Stomach smooth muscle (tissue), 2 donors: ENCODE data around the gene TNFRSF13B.

Experiments
- H3K27ac ChIP-seq: one replicate; pipeline ENCODE4 v1.7.0; 2013; ENCODE audit warnings: mild to moderate bottlenecking, low read length, inconsistent platforms
- H3K27me3 ChIP-seq, 2 donors: one replicate each; pipeline ENCODE4 v1.7.0; 2013; ENCODE audit warnings: low read length in 2 of 2; ENCODE audit not compliant: insufficient read depth in 2 of 2, control insufficient read depth in 1 of 2
- H3K36me3 ChIP-seq, 2 donors: one replicate each; pipeline ENCODE4 v1.7.0; 2013; ENCODE audit warnings: low read length in 2 of 2; ENCODE audit not compliant: control insufficient read depth in 2 of 2, insufficient read depth in 2 of 2
- H3K4me1 ChIP-seq: one replicate; pipeline ENCODE4 v1.7.0; 2013; ENCODE audit warnings: low read length; ENCODE audit not compliant: control insufficient read depth, insufficient read depth
- H3K4me3 ChIP-seq, 2 donors: one replicate each; pipeline ENCODE4 v1.7.0; 2013; ENCODE audit warnings: low read length in 2 of 2
- H3K9ac ChIP-seq, 2 donors: one replicate each; pipeline ENCODE4 v1.7.0; 2013; ENCODE audit warnings: low read length in 2 of 2, mild to moderate bottlenecking in 1 of 2
- H3K9me3 ChIP-seq, 2 donors: one replicate each; pipeline ENCODE4 v1.7.0; 2013; ENCODE audit warnings: low read length in 2 of 2; ENCODE audit not compliant: control insufficient read depth in 2 of 2
- donor health status: healthy.
- donor health status: Pancreatic carcinoma.

Gene TNFRSF13B

DNA sequence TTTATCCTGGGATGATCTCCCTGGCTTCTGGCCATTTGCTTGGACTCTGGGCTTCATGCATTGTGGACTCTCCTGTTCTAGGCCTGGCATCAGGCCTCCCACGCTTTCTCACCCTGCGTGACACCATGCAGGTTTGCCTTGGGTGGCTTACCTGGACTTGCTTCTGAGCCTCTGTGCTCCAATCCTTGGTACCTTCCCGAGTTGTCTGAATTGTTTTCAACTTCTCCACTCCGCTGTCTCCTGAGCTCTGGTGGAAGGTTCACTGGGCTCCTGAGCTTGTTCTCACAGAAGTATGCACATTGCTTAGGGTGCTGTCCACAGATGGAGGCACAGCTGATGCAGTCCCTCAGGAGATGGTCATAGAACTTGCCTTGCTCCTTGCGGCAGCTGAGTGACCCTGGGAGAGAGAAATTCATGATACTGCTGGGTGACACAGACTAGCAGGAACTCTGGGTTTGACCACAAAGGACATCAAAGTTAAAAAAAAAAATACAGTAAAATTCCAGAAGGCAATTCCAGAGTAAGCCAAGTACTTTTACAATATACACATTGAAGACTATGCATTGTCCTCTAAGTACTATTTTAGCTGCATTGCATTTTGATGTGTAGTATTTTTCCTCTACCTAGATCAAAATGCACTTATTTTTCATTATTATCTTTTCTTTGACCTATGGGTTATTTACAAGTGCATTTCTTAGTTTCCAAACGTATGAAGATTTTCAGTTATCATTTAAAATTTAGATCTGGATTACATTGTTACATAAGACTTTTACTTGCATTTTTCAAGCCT lies 23.1 kb downstream of the TNFRSF13B start:
- Histone ChIP-seq H3K4me3 (no peak overlapping the region), H3K4me1 (no peaks in the 10 kb centered on the region), H3K27me3 (peaks cover 3 to 12% of the 10 kb centered on the region in 2 donors), H3K9ac (no peak overlapping the region), H3K27ac (no peak overlapping the region), H3K9me3 (peaks cover 0 to 14% of the 10 kb centered on the region in 2 donors), H3K36me3 (no peaks in the 10 kb centered on the region)

DNA sequence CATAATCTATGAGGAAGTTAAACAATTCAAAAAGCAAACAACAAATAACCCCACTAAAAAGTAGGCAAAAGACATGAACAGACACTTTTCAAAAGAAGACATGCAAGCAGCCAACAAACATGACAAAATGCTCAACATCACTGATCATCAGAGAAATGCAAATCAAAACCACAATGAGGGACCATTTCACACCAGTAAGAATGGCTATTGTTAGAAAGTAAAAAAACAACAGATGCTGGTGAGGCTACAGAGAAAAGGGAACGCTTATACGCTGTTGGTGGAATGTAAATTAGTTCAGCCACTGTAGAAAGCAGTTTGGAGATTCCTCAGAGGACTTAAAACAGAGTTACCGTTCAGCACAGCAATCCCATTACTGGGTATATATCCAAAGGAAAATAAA lies 24.4 kb downstream of the TNFRSF13B start:
- Histone ChIP-seq H3K27ac (no peak overlapping the region), H3K9ac (no peak overlapping the region), H3K4me3 (no peak overlapping the region), H3K9me3 (peaks cover 0 to 14% of the 10 kb centered on the region in 2 donors), H3K4me1 (no peaks in the 10 kb centered on the region), H3K36me3 (no peaks in the 10 kb centered on the region), H3K27me3 (peaks cover 3 to 15% of the 10 kb centered on the region in 2 donors)

DNA sequence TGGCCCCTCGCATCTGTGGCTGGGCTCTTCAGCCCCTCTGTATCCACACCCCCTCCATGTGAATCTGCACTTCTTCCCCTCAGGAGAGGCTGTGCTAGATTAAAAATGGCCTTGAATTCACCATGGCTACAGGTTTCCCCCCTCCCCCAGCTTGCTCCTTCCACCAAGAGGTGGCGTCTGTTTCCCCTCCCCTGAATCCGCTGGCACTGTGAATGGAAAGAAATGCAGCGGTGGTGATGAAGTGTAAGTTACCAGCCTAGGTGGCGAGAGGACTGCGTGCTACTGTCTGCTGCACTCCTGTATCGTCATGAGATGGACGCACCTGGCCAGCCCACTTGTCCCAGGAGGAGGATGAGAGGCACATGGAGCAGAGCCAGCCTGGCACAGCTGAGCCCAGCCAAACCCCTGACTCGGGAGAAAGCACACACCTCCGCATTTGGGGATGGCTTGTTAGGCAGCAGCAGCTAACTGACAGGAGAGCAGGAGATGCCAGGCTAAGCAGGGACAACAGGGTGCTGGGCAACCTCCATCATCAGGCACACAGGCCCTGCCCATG lies 26.2 kb downstream of the TNFRSF13B start:
- Histone ChIP-seq H3K9ac (no peak overlapping the region), H3K4me3 (no peak overlapping the region), H3K9me3 (peaks cover 0 to 14% of the 10 kb centered on the region in 2 donors), H3K27me3 (peaks cover 0 to 15% of the 10 kb centered on the region in 2 donors), H3K4me1 (no peaks in the 10 kb centered on the region), H3K27ac (no peak overlapping the region), H3K36me3 (no peaks in the 10 kb centered on the region)

DNA sequence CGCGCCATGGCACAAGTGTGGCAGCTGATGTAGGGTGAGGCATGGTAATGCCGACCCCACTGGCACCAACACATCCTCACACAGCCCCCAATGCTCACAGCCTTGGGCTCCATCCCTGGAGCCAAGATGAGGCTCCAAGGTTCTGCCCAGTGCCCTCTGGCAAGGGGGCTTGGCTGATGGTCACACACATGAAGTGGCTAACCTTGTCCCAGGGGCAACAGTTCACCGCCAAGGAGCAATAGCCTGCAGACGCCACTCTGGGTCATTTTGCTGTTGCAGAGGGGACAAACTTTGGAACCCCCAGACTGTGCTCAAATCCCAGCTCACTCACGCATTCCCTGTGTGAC lies 26.8 kb downstream of the TNFRSF13B start:
- Histone ChIP-seq H3K27ac (no peak overlapping the region), H3K9ac (no peak overlapping the region), H3K36me3 (no peaks in the 10 kb centered on the region)

DNA sequence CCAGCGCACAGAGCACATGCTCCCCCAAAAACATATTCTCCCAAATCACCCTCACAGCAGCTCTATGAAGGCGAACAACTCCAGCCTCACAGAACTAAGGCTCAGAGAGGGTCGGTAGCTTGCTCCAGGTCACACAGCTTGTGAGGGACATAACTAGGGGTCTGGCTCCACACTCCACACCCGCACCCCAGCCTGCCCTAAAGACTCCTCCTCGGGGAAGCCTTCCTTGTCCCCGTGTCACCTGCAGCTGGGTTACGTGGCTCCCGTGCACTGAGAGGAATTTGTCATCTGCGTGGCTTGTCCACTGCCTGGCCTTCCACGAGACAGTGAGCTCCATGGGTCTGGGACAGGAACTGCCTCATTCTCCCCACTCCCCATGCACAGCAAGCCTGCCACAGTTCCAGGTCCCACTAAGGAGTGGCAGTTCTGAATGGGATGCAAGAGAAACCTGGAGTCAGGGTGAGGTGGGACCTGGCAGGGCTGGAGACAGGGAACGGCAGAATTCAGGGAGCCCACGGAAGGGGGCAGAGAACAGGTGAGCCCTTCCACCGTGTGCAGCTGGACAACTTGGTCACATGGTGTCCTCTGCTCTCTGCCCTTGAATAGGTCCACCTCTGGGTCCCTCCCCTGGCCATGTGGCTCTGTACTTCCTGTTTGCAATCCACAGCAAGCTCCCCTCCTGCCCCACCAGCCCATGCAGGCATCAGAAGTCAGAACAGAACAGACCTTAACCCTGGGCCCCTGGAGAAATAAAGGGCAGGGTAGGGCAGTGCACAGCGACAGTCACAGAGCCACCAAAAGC lies 27.4 kb downstream of the TNFRSF13B start:
- H3K4me3 ChIP-seq, result no peak overlapping the region
- H3K36me3 ChIP-seq, result no peaks in the 10 kb centered on the region
- H3K4me1 ChIP-seq, result no peaks in the 10 kb centered on the region
- H3K9me3 ChIP-seq, result peaks cover 0 to 9% of the 10 kb centered on the region in 2 donors
- H3K9ac ChIP-seq, result no peak overlapping the region
- peaks cover 0 to 17% of the 10 kb centered on the region in 2 donors for H3K27me3 ChIP-seq
- H3K27ac ChIP-seq, result no peak overlapping the region

More for the DNA sequence above, 26.8 kb downstream of the TNFRSF13B start:
- Histone ChIP-seq H3K4me3 (no peak overlapping the region), H3K27me3 (peaks cover 0 to 17% of the 10 kb centered on the region in 2 donors), H3K9me3 (peaks cover 0 to 10% of the 10 kb centered on the region in 2 donors), H3K4me1 (no peaks in the 10 kb centered on the region)

DNA sequence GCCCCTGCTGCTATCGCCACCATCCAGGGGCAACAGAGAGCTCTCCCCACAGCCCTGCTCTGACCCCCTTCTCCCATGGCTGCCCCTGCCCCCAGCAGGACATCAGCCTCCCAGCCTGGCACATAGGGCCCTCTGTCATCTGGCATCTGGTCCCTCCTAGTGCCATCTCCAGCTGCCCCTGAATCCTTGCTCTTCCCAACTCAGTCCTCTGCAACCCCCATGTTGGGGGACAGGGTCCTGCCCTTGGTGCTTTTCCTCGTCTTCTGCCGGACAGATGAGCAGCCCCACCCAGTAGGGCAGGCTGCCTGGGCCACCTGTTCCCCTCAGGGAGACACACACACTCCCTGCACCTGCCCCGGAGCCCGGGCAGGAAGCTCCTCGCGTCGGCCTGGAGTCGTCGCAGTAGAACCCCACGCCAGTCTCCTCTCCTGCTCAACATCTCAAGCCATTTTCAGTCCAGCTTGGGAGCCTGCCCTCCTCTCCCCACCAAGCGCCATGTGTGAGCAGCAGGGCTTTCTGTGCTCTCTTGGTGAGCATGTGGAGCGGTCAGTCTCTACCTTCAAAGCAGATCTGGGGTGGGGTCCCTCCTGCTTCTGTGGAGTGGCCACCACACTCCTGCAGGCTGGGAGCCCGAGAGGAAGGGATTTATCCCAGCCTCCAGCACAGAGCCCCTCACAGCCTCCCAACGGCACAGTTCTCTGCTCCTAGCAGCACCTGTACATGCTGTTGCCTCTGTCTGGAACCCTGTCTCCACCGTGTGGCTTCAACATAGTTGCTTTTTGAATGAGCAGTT lies 28.2 kb downstream of the TNFRSF13B start:
- Histone ChIP-seq H3K4me1 (no peaks in the 10 kb centered on the region), H3K9ac (no peak overlapping the region), H3K9me3 (peaks cover 0 to 7% of the 10 kb centered on the region in 2 donors), H3K27ac (no peak overlapping the region), H3K27me3 (peaks cover 0 to 17% of the 10 kb centered on the region in 2 donors), H3K36me3 (no peaks in the 10 kb centered on the region), H3K4me3 (no peak overlapping the region)

DNA sequence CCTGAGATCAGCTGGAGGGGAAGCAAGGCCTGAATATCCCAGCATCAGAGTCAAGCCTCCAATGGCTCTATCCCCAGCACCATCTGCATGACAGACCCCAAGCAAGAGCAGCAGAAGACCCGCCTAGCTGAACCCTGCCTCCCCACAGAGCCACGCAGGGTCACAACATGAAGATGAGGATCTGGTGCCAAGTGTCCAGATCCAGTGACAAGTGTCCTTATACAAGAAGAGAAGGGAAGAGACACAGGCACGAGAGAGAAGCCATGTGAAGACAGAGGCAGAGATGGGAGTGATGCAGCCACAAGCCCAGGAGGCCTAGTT lies 28.9 kb downstream of the TNFRSF13B start:
- no peaks in the 10 kb centered on the region for H3K36me3 ChIP-seq
- H3K9ac ChIP-seq, result no peak overlapping the region
- H3K4me1 ChIP-seq, result no peaks in the 10 kb centered on the region
- H3K9me3 ChIP-seq, result peaks cover 0 to 3% of the 10 kb centered on the region in 2 donors
- H3K4me3 ChIP-seq, result no peak overlapping the region
- no peak overlapping the region for H3K27ac ChIP-seq
- peaks cover 0 to 17% of the 10 kb centered on the region in 2 donors for H3K27me3 ChIP-seq

DNA sequence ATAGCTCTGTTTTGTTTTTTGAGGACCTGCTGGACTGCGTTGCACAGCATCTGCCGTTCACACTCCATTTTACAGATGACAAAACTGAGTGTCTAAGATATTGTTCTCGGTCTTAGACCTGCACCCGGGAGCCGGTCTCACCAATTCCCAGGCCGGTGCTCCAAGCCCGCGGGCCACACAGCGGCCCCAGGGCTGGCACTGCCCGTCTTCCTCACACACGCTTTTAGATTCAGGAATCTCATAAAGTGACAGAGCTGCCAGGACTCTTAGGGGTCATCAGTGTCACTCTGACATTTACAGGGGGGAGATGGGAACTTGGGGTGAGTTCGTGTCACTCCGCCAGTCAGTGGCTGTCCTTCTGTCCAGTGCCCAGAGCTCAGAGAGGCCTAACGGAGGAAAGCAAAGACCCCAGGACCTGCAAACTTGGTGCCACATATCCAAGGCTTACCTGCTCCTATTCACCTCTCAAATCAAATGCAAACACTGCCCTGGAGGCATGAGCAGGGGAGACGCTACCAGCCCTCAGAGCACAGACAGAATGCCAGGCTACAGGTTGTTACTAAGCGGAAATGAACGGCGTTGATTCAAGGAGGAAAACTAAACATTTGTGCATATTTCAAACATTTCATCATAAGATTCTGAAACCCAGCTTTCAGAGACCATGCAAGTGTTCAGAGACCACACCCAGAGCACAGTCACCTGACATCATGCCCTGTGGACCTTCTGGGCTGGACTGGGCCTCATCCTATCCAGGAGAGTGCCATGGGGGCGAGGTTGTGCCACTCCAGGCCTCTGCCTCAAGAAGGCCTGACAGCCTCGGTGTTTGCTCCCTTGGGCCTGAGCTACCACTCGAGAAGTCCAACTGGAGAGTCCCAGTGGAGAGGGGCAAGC lies 29.5 kb downstream of the TNFRSF13B start:
- H3K4me1 ChIP-seq, result no peaks in the 10 kb centered on the region
- no peak overlapping the region for H3K27ac ChIP-seq
- peaks cover 0 to 3% of the 10 kb centered on the region in 2 donors for H3K9me3 ChIP-seq
- H3K36me3 ChIP-seq, result no peaks in the 10 kb centered on the region
- H3K9ac ChIP-seq, result no peak overlapping the region
- H3K27me3 ChIP-seq, result peaks cover 0 to 17% of the 10 kb centered on the region in 2 donors
- H3K4me3 ChIP-seq, result no peak overlapping the region

DNA sequence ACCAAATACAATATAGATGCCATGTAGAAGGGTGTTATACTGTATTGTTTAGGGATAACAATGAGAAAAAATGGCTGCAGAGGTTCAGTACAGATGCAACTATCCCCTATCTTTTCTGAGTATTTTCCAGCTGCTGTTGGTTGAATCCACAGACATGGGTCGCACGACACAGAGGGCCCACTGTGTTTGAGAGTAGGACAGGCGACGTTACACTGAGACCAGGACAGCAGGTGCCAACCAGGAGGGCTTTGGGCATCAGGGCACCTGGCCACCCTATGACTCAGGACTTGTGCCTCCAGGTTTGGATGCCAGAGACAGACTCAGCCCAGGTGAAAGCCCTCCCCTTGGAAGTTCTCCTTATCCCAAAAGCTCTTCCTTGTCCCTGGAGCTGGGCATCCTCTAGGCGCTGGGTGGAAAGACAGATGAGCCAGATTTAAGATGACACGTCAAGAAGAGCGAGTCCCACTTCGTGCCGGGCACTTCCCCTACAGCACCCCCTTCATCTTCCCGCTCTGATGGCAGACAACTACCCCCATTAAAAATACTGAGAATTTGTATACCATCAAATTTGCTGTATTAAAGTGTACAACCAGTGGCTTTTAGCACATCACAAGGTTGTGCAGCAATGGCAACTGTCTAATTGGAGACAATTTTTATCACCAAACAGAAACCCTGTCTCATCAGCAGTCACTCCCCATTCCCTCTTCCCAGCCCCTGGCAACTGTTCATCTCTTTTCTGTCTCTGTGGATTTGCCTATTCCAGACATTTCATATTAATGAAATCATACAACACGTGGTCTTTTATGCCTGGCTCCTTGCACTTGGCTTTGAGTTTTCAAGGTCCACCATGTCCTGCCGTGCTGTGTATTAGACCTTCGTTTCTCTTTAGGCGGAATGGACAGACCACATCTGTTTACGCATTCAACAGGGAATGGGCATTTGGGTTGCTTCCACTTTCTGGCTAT lies 30.6 kb downstream of the TNFRSF13B start:
- H3K9me3 ChIP-seq, result peaks cover 0 to 3% of the 10 kb centered on the region in 2 donors
- no peaks in the 10 kb centered on the region for H3K4me1 ChIP-seq
- no peak overlapping the region for H3K4me3 ChIP-seq
- no peak overlapping the region for H3K9ac ChIP-seq
- H3K27ac ChIP-seq, result no peak overlapping the region
- H3K27me3 ChIP-seq, result peaks cover 0 to 17% of the 10 kb centered on the region in 2 donors
- H3K36me3 ChIP-seq, result no peaks in the 10 kb centered on the region
